ENCODE data around the gene MYO7A.

GRCh38 chr11:77223797-77224196 is 95.8 kb downstream of the MYO7A start:
- TF ChIP-seq CTCF (IDR thresholded peaks at IDR 0.05; ENCODE audit: low read length) (no peak), EZH2 (optimal IDR thresholded peaks at IDR 0.05; ENCODE audit: low read depth, low read length) (no peak), EZH2phosphoT487 (IDR thresholded peaks at IDR 0.05; ENCODE audit: low read length) (no peak)

All from MM.1S (cell line).